ENCODE results near the gene GOLGA6L7.
"Not testable (repeated sequence)": the region's sequence is repeated elsewhere in the genome, so short reads cannot be mapped to it uniquely, and the experiment has no call there.

Gene GOLGA6L7

GRCh38 chr15:28884151-28884940 lies 35.9 kb upstream of the GOLGA6L7 start:
- no peak for DNase-seq (ENCODE audit: low read depth in 2 of 2, low spot score in 1 of 2)

- no peak for DNase-seq (ENCODE audit: low read depth in 2 of 2, low spot score in 1 of 2)
Observed at GRCh38 chr15:28881600-28881999, 33.2 kb upstream of the GOLGA6L7 start.

- no peak for DNase-seq (ENCODE audit: low read depth in 2 of 2, low spot score in 1 of 2)
Observed at GRCh38 chr15:28881170-28881569, 32.7 kb upstream of the GOLGA6L7 start.

- DNase-seq (ENCODE audit: low read depth in 2 of 2, low spot score in 1 of 2), result no peak
Observed at GRCh38 chr15:28880680-28881079, 32.2 kb upstream of the GOLGA6L7 start.

GRCh38 chr15:28879551-28879950 lies 31.1 kb upstream of the GOLGA6L7 start:
- DNase-seq (ENCODE audit: low read depth in 2 of 2, low spot score in 1 of 2), result no peak

- DNase-seq (ENCODE audit: low read depth in 2 of 2, low spot score in 1 of 2), result no peak
Observed at GRCh38 chr15:28878209-28878608, 29.8 kb upstream of the GOLGA6L7 start.

- no peak for DNase-seq (ENCODE audit: low read depth in 2 of 2, low spot score in 1 of 2)
Observed at GRCh38 chr15:28876845-28877185, 28.4 kb upstream of the GOLGA6L7 start.

- no peak for DNase-seq (ENCODE audit: low read depth in 2 of 2, low spot score in 1 of 2)
Observed at GRCh38 chr15:28876131-28876844, 27.8 kb upstream of the GOLGA6L7 start.

GRCh38 chr15:28875461-28876000 lies 27.1 kb upstream of the GOLGA6L7 start:
- no peak for DNase-seq (ENCODE audit: low read depth in 2 of 2, low spot score in 1 of 2)

GRCh38 chr15:28873585-28874190 lies 25.2 kb upstream of the GOLGA6L7 start:
- no peak for DNase-seq (ENCODE audit: low read depth in 2 of 2, low spot score in 1 of 2)

GRCh38 chr15:28873006-28873405 lies 24.6 kb upstream of the GOLGA6L7 start:
- no peak for DNase-seq (ENCODE audit: low read depth in 2 of 2, low spot score in 1 of 2)

GRCh38 chr15:28871168-28871567 lies 22.7 kb upstream of the GOLGA6L7 start:
- no peak for DNase-seq (ENCODE audit: low read depth in 2 of 2, low spot score in 1 of 2)

- no peak for DNase-seq (ENCODE audit: low read depth in 2 of 2, low spot score in 1 of 2)
Observed at GRCh38 chr15:28868744-28869345, 20.4 kb upstream of the GOLGA6L7 start.

GRCh38 chr15:28861589-28862293 lies 13.3 kb upstream of the GOLGA6L7 start:
- DNase-seq (ENCODE audit: low read depth in 2 of 2, low spot score in 1 of 2), result not testable (repeated sequence)

GRCh38 chr15:28861031-28861534 lies 12.6 kb upstream of the GOLGA6L7 start:
- DNase-seq (ENCODE audit: low read depth in 2 of 2, low spot score in 1 of 2), result no peak

- not testable (repeated sequence) for DNase-seq (ENCODE audit: low read depth in 2 of 2, low spot score in 1 of 2)
Observed at GRCh38 chr15:28854578-28854977, 6.1 kb upstream of the GOLGA6L7 start.

- not testable (repeated sequence) for DNase-seq (ENCODE audit: low read depth in 2 of 2, low spot score in 1 of 2)
Observed at GRCh38 chr15:28853654-28854053, 5.2 kb upstream of the GOLGA6L7 start.

- DNase-seq (ENCODE audit: low read depth in 2 of 2, low spot score in 1 of 2), result not testable (repeated sequence)
Observed at GRCh38 chr15:28849766-28850165, 1.3 kb upstream of the GOLGA6L7 start.

GRCh38 chr15:28849271-28849670 lies 827 bp upstream of the GOLGA6L7 start:
- not testable (repeated sequence) for DNase-seq (ENCODE audit: low read depth in 2 of 2, low spot score in 1 of 2)

GRCh38 chr15:28847959-28848358 lies 485 bp downstream of the GOLGA6L7 start:
- DNase-seq (ENCODE audit: low read depth in 2 of 2, low spot score in 1 of 2), result not testable (repeated sequence)

GRCh38 chr15:28847247-28847646 lies 1.2 kb downstream of the GOLGA6L7 start:
- not testable (repeated sequence) for DNase-seq (ENCODE audit: low read depth in 2 of 2, low spot score in 1 of 2)
